WTC11 (cell line): ENCODE measurements around the gene SFMBT1. TPM values are rescaled to one million over a fixed set of nuclear protein-coding genes. Genes with fewer than 3 reads are reported as not detected.

Source experiments
- ATAC-seq: fragments of 200-7000 bp; cut with Tn5 transposase; 2 replicates; pipeline ENCODE4 v1.10.0; 2021; ENCODE audit warnings: mild to moderate bottlenecking, moderate library complexity
- CTCF ChIA-PET: fragments of 300-600 bp; sonication (Branson Sonifier 250); formaldehyde crosslinking; loops from one replicate; lab custom pipeline; 2021; ENCODE audit warnings: antibody characterized with exemption; lab: Charles Lee
- POLR2A ChIA-PET: fragments of 350-600 bp; sonication (Branson Sonifier 250); formaldehyde crosslinking; loops from one replicate; lab custom pipeline; 2021; ENCODE audit warnings: antibody characterized with exemption; lab: Charles Lee
- DNase-seq: peaks from one replicate; pipeline ENCODE4 v3.0.0; 2021; ENCODE audit warnings: low spot score
- H3K27ac Mint-ChIP-seq: 2 replicates; pipeline ENCODE4 v1.8.0; 2021; ENCODE audit warnings: mixed read lengths
- H3K27me3 Mint-ChIP-seq: 2 replicates; pipeline ENCODE4 v1.8.0; 2021; ENCODE audit warnings: low read depth, mild to moderate bottlenecking, moderate library complexity, mixed read lengths
- H3K36me3 Mint-ChIP-seq: 2 replicates; pipeline ENCODE4 v1.8.0; 2021; ENCODE audit warnings: mixed read lengths
- H3K4me1 Mint-ChIP-seq: 2 replicates; pipeline ENCODE4 v1.8.0; 2022; ENCODE audit warnings: mixed read lengths
- H3K4me3 Mint-ChIP-seq: 2 replicates; pipeline ENCODE4 v1.8.0; 2021; ENCODE audit warnings: mild to moderate bottlenecking, moderate library complexity, mixed read lengths
- H3K9me3 Mint-ChIP-seq: 2 replicates; pipeline ENCODE4 v1.8.0; 2021; ENCODE audit warnings: mixed read lengths
- ARID4B ChIP-seq: sonication (generic); formaldehyde crosslinking; IDR thresholded peaks from 2 replicates; pipeline ENCODE4 v1.8.0; 2023; ENCODE audit warnings: missing genetic modification reagents, mild to moderate bottlenecking, borderline replicate concordance
- ATF6 ChIP-seq: sonication (generic); formaldehyde crosslinking; IDR thresholded peaks from 2 replicates; pipeline ENCODE4 v1.8.1; 2023; ENCODE audit warnings: mild to moderate bottlenecking, missing genetic modification reagents
- GABPB1 ChIP-seq: sonication (generic); formaldehyde crosslinking; IDR thresholded peaks from 2 replicates; pipeline ENCODE4 v1.8.1; 2023; ENCODE audit warnings: mild to moderate bottlenecking, missing genetic modification reagents
- GRHL2 ChIP-seq: fragments of 250-450 bp; sonication (Bioruptor Pico); IDR thresholded peaks from 2 replicates; pipeline ENCODE4 v1.8.0; 2022; ENCODE audit warnings: mild to moderate bottlenecking, moderate library complexity; ENCODE audit not compliant: insufficient replicate concordance, severe bottlenecking
- JUN ChIP-seq: sonication (generic); formaldehyde crosslinking; IDR thresholded peaks from 2 replicates; pipeline ENCODE4 v1.8.0; 2023; ENCODE audit warnings: mild to moderate bottlenecking, missing genetic modification reagents
- RELA ChIP-seq: sonication (generic); formaldehyde crosslinking; IDR thresholded peaks from 2 replicates; pipeline ENCODE4 v1.8.1; 2022; ENCODE audit warnings: missing genetic modification reagents, mild to moderate bottlenecking, borderline replicate concordance
- SMAD4 ChIP-seq: sonication (generic); formaldehyde crosslinking; IDR thresholded peaks from 2 replicates; pipeline ENCODE4 v1.8.0; 2022; ENCODE audit warnings: mild to moderate bottlenecking, missing genetic modification reagents
- TCF7 ChIP-seq: sonication (generic); formaldehyde crosslinking; IDR thresholded peaks from 2 replicates; pipeline ENCODE4 v1.8.0; 2022; ENCODE audit warnings: mild to moderate bottlenecking, low read depth, missing genetic modification reagents, moderate library complexity
- USF2 ChIP-seq: sonication (generic); formaldehyde crosslinking; IDR thresholded peaks from 2 replicates; pipeline ENCODE4 v1.8.1; 2023; ENCODE audit warnings: mild to moderate bottlenecking, missing genetic modification reagents, moderate library complexity
- ZBTB43 ChIP-seq: sonication (generic); formaldehyde crosslinking; IDR thresholded peaks from 2 replicates; pipeline ENCODE4 v1.8.1; 2023; ENCODE audit warnings: mild to moderate bottlenecking, missing genetic modification reagents
- ZNF121 ChIP-seq: sonication (generic); formaldehyde crosslinking; IDR thresholded peaks from 2 replicates; pipeline ENCODE4 v1.8.0; 2023; ENCODE audit warnings: missing genetic modification reagents
- ZNF219 ChIP-seq: sonication (generic); formaldehyde crosslinking; IDR thresholded peaks from 2 replicates; pipeline ENCODE4 v1.8.0; 2023; ENCODE audit warnings: missing genetic modification reagents, mild to moderate bottlenecking, borderline replicate concordance
- ZNF512 ChIP-seq: sonication (generic); formaldehyde crosslinking; IDR thresholded peaks from 2 replicates; pipeline ENCODE4 v1.8.1; 2022; ENCODE audit warnings: missing genetic modification reagents, borderline replicate concordance
- total RNA-seq: library from RNA; stranded (reverse); gene quantifications from 3 replicates; pipeline ENCODE4 v1.2.3, GENCODE V29; 2021
- TF ChIP-seq, protein P1 (sequence below): sonication (generic); formaldehyde crosslinking; IDR thresholded peaks from 2 replicates; pipeline ENCODE4 v1.8.0; 2022; ENCODE audit warnings: mild to moderate bottlenecking, missing genetic modification reagents
- TF ChIP-seq, protein P2 (sequence below): fragments of 250-450 bp; sonication (Bioruptor Pico); IDR thresholded peaks from 2 replicates; pipeline ENCODE4 v1.9.0; 2021; ENCODE audit warnings: mild to moderate bottlenecking, borderline replicate concordance
- TF ChIP-seq, protein P3 (sequence below): sonication (generic); formaldehyde crosslinking; conservative IDR thresholded peaks from 2 replicates; pipeline ENCODE4 v1.8.1; 2022; ENCODE audit warnings: mild to moderate bottlenecking, missing genetic modification reagents

SFMBT1 gene
- total RNA-seq, 1 experiment from 2014 or later: 20.9 TPM

DNA sequence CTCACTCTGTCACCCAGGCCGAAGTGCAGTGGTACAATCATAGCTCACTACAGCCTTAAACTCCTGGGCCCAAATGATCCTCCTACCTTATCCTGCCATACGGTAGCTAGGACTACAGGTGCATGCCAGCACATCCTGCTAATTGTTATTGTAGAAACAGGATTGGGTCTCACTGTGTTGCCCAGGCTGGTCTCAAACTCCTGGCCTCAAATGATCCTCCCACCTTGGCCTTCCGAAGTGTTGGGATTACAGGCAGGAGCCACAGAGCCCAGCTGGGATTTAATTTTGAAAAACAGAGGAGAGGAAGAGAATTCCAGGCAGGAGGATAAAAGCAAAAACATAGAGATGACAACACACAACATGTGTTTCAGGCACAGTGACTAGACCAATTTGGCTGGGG is 40.5 kb downstream of the SFMBT1 start:
- Mint-ChIP-seq H3K4me3 (no peak overlapping the region), H3K36me3 (no peaks in the 10 kb centered on the region), H3K27ac (no peak overlapping the region), H3K9me3 (no peaks in the 10 kb centered on the region), H3K27me3 (no peaks in the 10 kb centered on the region), H3K4me1 (peaks cover 13% of the 10 kb centered on the region)
- TF ChIP-seq ZNF121 (CRISPR knock-in tag) (peak; percentile 92), GABPB1 (CRISPR knock-in tag) (no peak), SMAD4 (no peak)
- ChIA-PET CTCF (interaction anchor here (1.4 kb wide), 1 partner anchor 84 kb away, joined by 3 read pairs; no protein-coding TSS in a partner anchor), POLR2A (no interaction called here)
- ATAC-seq (no peak), DNase-seq (no peak)

GRCh38 chr3:53003320-53003719 is 42.6 kb downstream of the SFMBT1 start:
- CTCF ChIA-PET: no interaction called here
- Mint-ChIP-seq H3K4me3 (no peak overlapping the region), H3K36me3 (no peaks in the 10 kb centered on the region), H3K27me3 (no peaks in the 10 kb centered on the region), H3K4me1 (peaks cover 7% of the 10 kb centered on the region; the same call in 1 of the 2 replicates), H3K27ac (no peak overlapping the region), H3K9me3 (no peaks in the 10 kb centered on the region; the same call in 1 of the 2 replicates)
- DNase-seq: no peak
- no peak for ATAC-seq
- POLR2A ChIA-PET: no interaction called here
- TF ChIP-seq, protein P1, sequence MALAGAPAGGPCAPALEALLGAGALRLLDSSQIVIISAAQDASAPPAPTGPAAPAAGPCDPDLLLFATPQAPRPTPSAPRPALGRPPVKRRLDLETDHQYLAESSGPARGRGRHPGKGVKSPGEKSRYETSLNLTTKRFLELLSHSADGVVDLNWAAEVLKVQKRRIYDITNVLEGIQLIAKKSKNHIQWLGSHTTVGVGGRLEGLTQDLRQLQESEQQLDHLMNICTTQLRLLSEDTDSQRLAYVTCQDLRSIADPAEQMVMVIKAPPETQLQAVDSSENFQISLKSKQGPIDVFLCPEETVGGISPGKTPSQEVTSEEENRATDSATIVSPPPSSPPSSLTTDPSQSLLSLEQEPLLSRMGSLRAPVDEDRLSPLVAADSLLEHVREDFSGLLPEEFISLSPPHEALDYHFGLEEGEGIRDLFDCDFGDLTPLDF: no peak
- TF ChIP-seq USF2 (CRISPR knock-in tag): no peak
- TF ChIP-seq, protein P2, sequence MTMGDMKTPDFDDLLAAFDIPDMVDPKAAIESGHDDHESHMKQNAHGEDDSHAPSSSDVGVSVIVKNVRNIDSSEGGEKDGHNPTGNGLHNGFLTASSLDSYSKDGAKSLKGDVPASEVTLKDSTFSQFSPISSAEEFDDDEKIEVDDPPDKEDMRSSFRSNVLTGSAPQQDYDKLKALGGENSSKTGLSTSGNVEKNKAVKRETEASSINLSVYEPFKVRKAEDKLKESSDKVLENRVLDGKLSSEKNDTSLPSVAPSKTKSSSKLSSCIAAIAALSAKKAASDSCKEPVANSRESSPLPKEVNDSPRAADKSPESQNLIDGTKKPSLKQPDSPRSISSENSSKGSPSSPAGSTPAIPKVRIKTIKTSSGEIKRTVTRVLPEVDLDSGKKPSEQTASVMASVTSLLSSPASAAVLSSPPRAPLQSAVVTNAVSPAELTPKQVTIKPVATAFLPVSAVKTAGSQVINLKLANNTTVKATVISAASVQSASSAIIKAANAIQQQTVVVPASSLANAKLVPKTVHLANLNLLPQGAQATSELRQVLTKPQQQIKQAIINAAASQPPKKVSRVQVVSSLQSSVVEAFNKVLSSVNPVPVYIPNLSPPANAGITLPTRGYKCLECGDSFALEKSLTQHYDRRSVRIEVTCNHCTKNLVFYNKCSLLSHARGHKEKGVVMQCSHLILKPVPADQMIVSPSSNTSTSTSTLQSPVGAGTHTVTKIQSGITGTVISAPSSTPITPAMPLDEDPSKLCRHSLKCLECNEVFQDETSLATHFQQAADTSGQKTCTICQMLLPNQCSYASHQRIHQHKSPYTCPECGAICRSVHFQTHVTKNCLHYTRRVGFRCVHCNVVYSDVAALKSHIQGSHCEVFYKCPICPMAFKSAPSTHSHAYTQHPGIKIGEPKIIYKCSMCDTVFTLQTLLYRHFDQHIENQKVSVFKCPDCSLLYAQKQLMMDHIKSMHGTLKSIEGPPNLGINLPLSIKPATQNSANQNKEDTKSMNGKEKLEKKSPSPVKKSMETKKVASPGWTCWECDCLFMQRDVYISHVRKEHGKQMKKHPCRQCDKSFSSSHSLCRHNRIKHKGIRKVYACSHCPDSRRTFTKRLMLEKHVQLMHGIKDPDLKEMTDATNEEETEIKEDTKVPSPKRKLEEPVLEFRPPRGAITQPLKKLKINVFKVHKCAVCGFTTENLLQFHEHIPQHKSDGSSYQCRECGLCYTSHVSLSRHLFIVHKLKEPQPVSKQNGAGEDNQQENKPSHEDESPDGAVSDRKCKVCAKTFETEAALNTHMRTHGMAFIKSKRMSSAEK: no peak
- no peak for TF ChIP-seq ZNF219 (CRISPR knock-in tag)
- TF ChIP-seq JUN (CRISPR knock-in tag): no peak
- TF ChIP-seq GRHL2 (CRISPR knock-in tag): no peak
- TF ChIP-seq ARID4B (CRISPR knock-in tag): no peak
- TF ChIP-seq, protein P3, sequence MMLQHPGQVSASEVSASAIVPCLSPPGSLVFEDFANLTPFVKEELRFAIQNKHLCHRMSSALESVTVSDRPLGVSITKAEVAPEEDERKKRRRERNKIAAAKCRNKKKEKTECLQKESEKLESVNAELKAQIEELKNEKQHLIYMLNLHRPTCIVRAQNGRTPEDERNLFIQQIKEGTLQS (CRISPR knock-in tag): no peak
- TF ChIP-seq RELA: no peak
- TF ChIP-seq ATF6 (CRISPR knock-in tag): no peak
- TF ChIP-seq ZBTB43 (CRISPR knock-in tag): no peak
- TF ChIP-seq ZNF512 (CRISPR knock-in tag): no peak
- no peak for TF ChIP-seq TCF7 (CRISPR knock-in tag)
